Epithelial cell of alveolus of lung (primary cell): Measurements from ENCODE around the gene OAS1. TPM values are rescaled to one million over a fixed set of nuclear protein-coding genes. Genes with fewer than 3 reads are reported as not detected.

Experiments used
- total RNA-seq: library from RNA; depleted of rRNA; stranded (reverse); fragments of >200 nt; gene quantifications from 2 replicates; pipeline ENCODE4 v1.2.1, GENCODE V29; 2015

Gene OAS1
- total RNA-seq = 6.5 TPM in 1 of 2 replicates, not detected in the other

DNA sequence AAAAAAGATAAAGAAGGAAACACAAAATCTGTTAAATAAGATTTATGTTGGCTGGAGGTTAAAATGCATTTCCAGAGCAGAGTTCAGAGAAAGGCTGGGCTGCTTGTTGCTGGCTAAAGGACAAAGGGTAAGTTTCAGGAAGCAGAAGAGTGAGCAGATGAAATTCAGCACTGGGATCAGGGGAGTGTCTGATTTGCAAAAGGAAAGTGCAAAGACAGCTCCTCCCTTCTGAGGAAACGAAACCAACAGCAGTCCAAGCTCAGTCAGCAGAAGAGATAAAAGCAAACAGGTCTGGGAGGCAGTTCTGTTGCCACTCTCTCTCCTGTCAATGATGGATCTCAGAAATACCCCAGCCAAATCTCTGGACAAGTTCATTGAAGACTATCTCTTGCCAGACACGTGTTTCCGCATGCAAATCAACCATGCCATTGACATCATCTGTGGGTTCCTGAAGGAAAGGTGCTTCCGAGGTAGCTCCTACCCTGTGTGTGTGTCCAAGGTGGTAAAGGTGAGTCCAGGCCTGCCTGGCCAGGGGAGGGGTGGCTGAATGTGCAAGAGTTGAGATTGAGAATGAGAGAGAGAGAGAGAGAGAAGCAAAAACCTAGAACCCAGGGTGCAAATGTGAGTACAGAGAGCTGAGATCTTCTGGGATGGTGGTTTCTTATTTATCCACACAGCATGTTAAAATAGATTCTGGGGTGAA lies at the start of gene OAS1:
OAS1 (plus strand) TSS at position 251 of the 703 bp plus-strand sequence; CDS start at position 329, 78 bp downstream.

DNA sequence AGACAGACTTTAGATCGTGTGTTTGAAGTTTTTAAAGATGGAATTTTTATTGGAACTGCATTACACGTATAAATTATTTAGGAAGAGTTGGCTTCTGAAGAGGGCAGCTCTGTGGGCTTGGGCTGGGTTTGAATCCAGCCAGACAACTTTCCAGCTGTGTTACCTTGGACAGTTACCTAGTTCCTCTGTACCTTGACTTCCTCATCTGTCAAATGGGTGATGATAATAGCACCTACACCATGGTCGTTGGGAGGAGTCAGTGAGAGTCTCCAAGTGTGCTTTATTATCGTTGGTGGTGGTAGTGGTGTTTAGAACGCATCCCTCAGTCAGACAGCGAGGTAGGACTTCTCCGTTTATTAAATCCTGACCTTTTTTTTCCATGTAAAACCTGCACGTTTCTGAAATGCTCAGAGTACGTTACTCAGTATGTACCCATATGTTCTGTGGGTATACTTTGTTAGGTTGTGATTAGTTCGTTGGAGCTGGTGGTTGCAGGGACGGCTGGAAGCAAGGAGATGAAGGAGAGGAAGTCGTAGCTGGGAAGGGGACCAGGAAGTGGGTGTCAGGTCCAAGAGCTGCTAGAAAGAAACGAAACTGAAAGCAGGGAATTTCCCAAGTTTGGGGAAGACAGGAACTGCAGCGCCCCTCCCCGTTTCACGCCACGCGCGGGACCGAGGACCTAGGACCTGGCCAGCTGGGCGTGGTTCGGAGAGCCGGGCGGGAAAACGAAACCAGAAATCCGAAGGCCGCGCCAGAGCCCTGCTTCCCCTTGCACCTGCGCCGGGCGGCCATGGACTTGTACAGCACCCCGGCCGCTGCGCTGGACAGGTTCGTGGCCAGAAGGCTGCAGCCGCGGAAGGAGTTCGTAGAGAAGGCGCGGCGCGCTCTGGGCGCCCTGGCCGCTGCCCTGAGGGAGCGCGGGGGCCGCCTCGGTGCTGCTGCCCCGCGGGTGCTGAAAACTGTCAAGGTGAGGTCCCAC lies 31.3 kb downstream of the OAS1 start, which contains the start of gene OAS3:
OAS3 (plus strand) TSS at position 734 of the 979 bp plus-strand sequence; CDS start at position 791, 57 bp downstream.

Other genes starting within 250 kb of the OAS1 start
- gene RPH3A, start 115.2 kb upstream of the OAS1 start, total RNA-seq = not detected in 2 replicates
- 1.4 and 16.4 TPM in 2 replicates for gene OAS3, start 31.5 kb downstream of the OAS1 start, total RNA-seq
- gene OAS2, start 71.6 kb downstream of the OAS1 start, total RNA-seq = 2.2 TPM in 1 of 2 replicates, not detected in the other
- 0.39 TPM in 1 of 2 replicates, not detected in the other for gene DTX1, start 149.8 kb downstream of the OAS1 start, total RNA-seq
- gene RASAL1, start 228.8 kb downstream of the OAS1 start, total RNA-seq = not detected in 2 replicates
- not detected in 2 replicates for gene CFAP73, start 242.8 kb downstream of the OAS1 start, total RNA-seq